HG03039 (cell line): Measurements from ENCODE around the gene CACNG4.
A peak's percentile ranks its signal among the peaks of the same experiment; 100 is the strongest.

ENCODE experiments used
- ATAC-seq: cut with Tn5 transposase; IDR thresholded peaks from one replicate; pipeline ENCODE4 v1.9.1; 2021; ENCODE audit warnings: mild to moderate bottlenecking, moderate library complexity; ENCODE audit not compliant: unreplicated experiment

CACNG4 gene

GRCh38 chr17:66983414-66984021 is 19.0 kb downstream of the CACNG4 start:
- ATAC-seq = no peak

- no peak for ATAC-seq
These were observed 20.2 kb downstream of the CACNG4 start for GRCh38 chr17:66984730-66985129.

- ATAC-seq = peak; percentile 67
These were observed 21.1 kb downstream of the CACNG4 start for GRCh38 chr17:66985338-66986237.

DNA sequence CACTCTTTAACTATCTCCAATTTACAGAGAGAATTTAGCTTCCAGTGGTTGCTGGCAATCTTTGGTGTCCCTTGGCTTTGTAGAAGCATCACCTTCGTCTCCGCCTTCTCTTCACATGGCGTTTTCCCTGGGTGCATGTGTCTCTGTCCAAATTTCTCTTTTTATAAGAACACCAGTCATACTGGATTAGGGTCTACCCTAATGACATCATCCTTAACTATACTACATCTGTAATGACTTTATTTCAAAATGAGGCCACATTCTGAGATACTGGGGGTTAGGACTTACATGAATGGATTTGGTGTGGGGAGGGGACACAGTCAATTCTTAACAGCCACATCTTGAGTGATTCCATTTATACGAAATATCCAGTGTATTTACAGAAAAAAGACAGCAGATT is 22.2 kb downstream of the CACNG4 start:
- no peak for ATAC-seq

- no peak for ATAC-seq
These were observed 22.6 kb downstream of the CACNG4 start for GRCh38 chr17:66987059-66987616.

DNA sequence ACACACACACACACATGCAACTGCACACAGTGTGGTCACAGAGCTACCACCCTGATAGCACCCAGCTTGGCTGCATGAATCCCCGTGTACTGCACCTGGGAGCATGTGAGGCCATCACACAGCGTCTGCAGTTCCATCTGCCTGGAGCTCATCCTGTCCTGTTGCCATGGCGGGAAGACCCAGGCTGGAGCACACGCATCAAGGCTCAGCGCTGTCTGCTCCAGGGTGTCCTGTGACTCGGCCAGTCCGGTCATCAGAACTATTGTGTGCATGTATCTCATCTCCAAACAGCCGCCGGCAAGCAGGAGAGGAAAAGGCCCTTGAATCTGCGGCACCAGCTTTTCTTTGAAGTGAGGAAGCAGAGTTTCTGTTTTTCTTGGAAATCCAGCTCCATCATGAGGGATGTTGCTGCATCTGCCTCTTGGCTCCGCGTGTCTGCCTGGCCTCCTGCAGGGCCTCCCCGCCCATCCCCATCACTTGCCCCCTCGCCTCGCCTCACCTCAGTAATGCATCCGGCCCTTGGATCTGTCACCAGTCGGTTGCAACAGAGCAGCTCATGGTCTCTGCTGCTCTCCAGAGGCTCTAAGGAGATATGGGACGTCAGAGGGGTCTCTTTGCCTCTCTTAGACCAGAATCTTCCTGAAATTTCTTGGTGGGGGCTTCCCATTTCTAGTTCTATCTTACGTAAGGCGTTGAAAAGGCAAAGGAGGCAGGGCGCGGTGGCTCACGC is 23.7 kb downstream of the CACNG4 start:
- ATAC-seq = no peak

DNA sequence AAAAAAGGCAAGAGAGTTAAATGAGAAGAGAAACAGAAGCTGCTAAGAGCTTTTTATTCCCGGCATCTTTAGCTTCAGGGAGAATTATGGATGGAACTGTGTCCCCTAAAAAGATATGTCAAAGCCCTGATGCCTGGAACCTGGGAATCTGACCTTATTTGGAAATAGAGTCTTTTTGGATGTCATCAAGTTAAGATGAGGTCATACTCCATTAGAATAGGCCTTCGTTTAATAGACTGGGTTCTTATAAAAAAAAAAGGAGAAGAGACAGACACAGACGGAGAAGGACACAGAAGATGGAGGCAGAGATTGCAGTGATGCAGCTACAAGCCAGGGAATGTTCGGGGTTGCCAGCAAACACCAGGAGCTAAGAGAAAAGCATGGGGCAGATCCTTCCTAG is 24.6 kb downstream of the CACNG4 start:
- no peak for ATAC-seq

DNA sequence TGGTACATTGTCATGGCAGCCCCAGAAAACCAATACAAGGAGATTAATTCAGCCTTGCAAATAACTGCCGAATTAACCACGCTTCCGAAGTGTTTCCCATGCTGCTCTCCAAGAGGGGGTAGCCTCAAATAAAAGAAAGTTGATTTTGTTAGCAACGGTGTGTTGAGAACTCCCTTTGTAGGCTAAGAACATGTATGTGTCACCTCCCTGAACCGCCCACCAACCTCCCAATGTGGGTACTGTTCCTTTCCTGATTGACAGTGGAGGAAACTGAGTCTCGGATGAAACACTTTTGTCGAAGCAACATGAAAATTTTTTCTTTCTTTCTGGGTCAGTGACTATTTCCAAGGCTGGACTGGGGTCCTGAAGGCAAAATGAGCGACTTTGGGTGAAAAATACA is 25.1 kb downstream of the CACNG4 start:
- ATAC-seq = no peak

- ATAC-seq = no peak
These were observed 25.5 kb downstream of the CACNG4 start for GRCh38 chr17:66990047-66990446.

- no peak for ATAC-seq
These were observed 28.5 kb downstream of the CACNG4 start for GRCh38 chr17:66992911-66993442.

GRCh38 chr17:66994361-66994760 is 29.9 kb downstream of the CACNG4 start:
- no peak for ATAC-seq

- ATAC-seq = no peak
These were observed 30.5 kb downstream of the CACNG4 start for GRCh38 chr17:66994930-66995535.

GRCh38 chr17:66995944-66996343 is 31.4 kb downstream of the CACNG4 start:
- ATAC-seq = no peak

- no peak for ATAC-seq
These were observed 32.4 kb downstream of the CACNG4 start for GRCh38 chr17:66996926-66997325.

DNA sequence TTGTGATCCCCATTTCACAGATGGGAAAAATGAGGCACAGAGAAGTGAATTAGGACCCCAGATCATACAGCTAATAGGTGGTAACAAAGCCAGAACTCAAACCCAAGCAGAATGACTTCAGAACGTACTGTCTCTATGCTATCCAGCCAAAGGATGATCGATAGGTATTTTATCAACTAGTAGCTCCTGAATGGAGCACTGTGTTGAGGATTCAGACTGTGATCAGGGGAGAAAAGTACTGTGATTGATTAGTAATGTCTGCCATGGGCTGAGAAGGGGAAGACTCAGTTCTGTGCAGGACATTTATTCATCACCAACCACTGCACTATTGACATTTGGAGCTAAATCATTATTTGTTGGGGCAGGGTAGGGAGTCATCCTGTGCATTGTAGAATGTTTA is 38.7 kb downstream of the CACNG4 start:
- ATAC-seq = no peak

GRCh38 chr17:67004181-67004580 is 39.7 kb downstream of the CACNG4 start:
- no peak for ATAC-seq

DNA sequence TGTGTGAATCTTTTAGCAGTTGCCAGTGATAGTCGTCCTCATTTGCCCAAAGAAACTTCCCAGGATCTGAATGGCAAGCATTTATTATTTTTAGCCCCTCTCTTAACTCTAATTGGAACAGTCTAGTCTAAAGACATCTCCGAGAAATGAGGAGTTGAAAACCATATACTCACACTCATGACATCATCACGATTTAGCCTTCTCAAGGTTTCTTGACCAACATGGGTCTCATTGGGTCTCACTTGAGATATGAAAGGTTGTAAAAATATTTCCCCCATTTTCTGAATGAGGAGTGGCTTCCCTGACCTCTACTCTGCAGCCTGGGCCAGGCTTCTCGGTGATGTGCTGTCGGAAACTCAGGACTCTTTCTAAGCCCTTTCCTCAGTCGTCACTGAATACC is 42.8 kb downstream of the CACNG4 start:
- no peak for ATAC-seq

DNA sequence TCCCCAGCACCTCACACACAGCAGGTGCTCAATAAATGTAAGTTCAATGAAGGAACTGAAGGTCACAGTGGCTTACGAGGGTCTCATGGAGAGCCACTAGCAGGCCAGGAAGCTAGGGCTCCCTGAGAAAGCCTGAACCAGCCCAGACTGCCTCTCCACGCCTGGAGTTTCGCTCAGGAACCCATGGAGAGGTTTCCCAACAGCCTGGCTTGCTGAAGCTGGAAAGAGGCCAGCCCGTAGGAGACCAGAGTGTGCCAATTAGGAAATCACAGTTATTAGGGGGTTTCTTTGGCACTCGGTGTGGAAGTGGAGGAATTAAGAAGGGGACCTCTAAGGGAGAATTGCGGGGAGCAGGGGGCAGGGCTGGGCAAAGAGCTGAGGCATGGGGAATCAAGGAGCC is 43.6 kb downstream of the CACNG4 start:
- no peak for ATAC-seq

GRCh38 chr17:67011527-67012175 is 47.1 kb downstream of the CACNG4 start:
- no peak for ATAC-seq

GRCh38 chr17:67013891-67014290 is 49.4 kb downstream of the CACNG4 start:
- ATAC-seq = no peak
